SKM-1 (cell line): ENCODE results near the gene GNG12.
A peak's percentile ranks its signal among the peaks of the same experiment; 100 is the strongest.

Experiments used
- DNase-seq: peaks from one replicate; lab custom pipeline; 2025; ENCODE audit not compliant: unreplicated experiment; lab: John Stamatoyannopoulos, UW

The GNG12 gene

GRCh38 chr1:67832737-67833601, at the start of gene GNG12:
Gene GNG12, minus strand, starts transcription at chr1:67833467. Its CDS starts 125,781 bp downstream, at chr1:67707686.
- DNase-seq, result peak; percentile 37

- no peak for DNase-seq
Measured at GRCh38 chr1:67882196-67882958, 49.1 kb upstream of the GNG12 start.

- DNase-seq, result no peak
Measured at GRCh38 chr1:67880056-67880601, 46.9 kb upstream of the GNG12 start.

GRCh38 chr1:67879485-67879884, 46.2 kb upstream of the GNG12 start:
- no peak for DNase-seq

- DNase-seq, result no peak
Measured at GRCh38 chr1:67874501-67875111, 41.3 kb upstream of the GNG12 start.

- no peak for DNase-seq
Measured at GRCh38 chr1:67869233-67869632, 36.0 kb upstream of the GNG12 start.

- no peak for DNase-seq
Measured at GRCh38 chr1:67863637-67864036, 30.4 kb upstream of the GNG12 start.

- DNase-seq, result no peak
Measured at GRCh38 chr1:67862685-67863084, 29.4 kb upstream of the GNG12 start.

- no peak for DNase-seq
Measured at GRCh38 chr1:67861856-67862516, 28.7 kb upstream of the GNG12 start.

GRCh38 chr1:67860776-67861175, 27.5 kb upstream of the GNG12 start:
- no peak for DNase-seq

GRCh38 chr1:67856921-67857320, 23.7 kb upstream of the GNG12 start:
- DNase-seq, result no peak

- DNase-seq, result no peak
Measured at GRCh38 chr1:67855961-67856360, 22.7 kb upstream of the GNG12 start.

GRCh38 chr1:67855444-67855843, 22.2 kb upstream of the GNG12 start:
- no peak for DNase-seq

GRCh38 chr1:67853704-67854103, 20.4 kb upstream of the GNG12 start:
- DNase-seq, result peak; percentile 19

GRCh38 chr1:67851800-67852199, 18.5 kb upstream of the GNG12 start:
- DNase-seq, result no peak

GRCh38 chr1:67850611-67851075, 17.4 kb upstream of the GNG12 start:
- no peak for DNase-seq

- no peak for DNase-seq
Measured at GRCh38 chr1:67850151-67850551, 16.9 kb upstream of the GNG12 start.

GRCh38 chr1:67847466-67847865, 14.2 kb upstream of the GNG12 start:
- no peak for DNase-seq

GRCh38 chr1:67846538-67846937, 13.3 kb upstream of the GNG12 start:
- DNase-seq, result no peak

- no peak for DNase-seq
Measured at GRCh38 chr1:67844988-67845387, 11.7 kb upstream of the GNG12 start.

- DNase-seq, result no peak
Measured at GRCh38 chr1:67843746-67844145, 10.5 kb upstream of the GNG12 start.
